Nucleus accumbens (tissue), 56 donors: ENCODE results near the gene CEP76.
A peak's percentile ranks its signal among the peaks of the same experiment; 100 is the strongest.
"Not testable (repeated sequence)": the region's sequence is repeated elsewhere in the genome, so short reads cannot be mapped to it uniquely, and the experiment has no call there.

Source experiments
- DNase-seq, 56 donors: peaks; one replicate each; lab custom pipeline; 2025; lab: John Stamatoyannopoulos, UW

CEP76 gene

GRCh38 chr18:12651651-12652050, 50.9 kb downstream of the CEP76 start:
- no peak for DNase-seq

- DNase-seq = no peak
Observed at GRCh38 chr18:12647773-12648172, 54.8 kb downstream of the CEP76 start.

- DNase-seq = peak in 12 of 56 donors; percentile 3 to 28 (median 16)
Observed at GRCh38 chr18:12645751-12646203, 56.7 kb downstream of the CEP76 start.

- no peak for DNase-seq
Observed at GRCh38 chr18:12645254-12645653, 57.3 kb downstream of the CEP76 start.

GRCh38 chr18:12643756-12644155, 58.8 kb downstream of the CEP76 start:
- DNase-seq = not testable (repeated sequence)

GRCh38 chr18:12640881-12641200, 61.7 kb downstream of the CEP76 start:
- DNase-seq = no peak

GRCh38 chr18:12639990-12640880, 62.3 kb downstream of the CEP76 start:
- DNase-seq = no peak

- DNase-seq = no peak
Observed at GRCh38 chr18:12638644-12639124, 63.8 kb downstream of the CEP76 start.

GRCh38 chr18:12637901-12638643, 64.5 kb downstream of the CEP76 start:
- no peak for DNase-seq

- DNase-seq = no peak
Observed at GRCh38 chr18:12637393-12637792, 65.1 kb downstream of the CEP76 start.

- no peak for DNase-seq
Observed at GRCh38 chr18:12631831-12632477, 70.6 kb downstream of the CEP76 start.

- no peak for DNase-seq
Observed at GRCh38 chr18:12630136-12630535, 72.4 kb downstream of the CEP76 start.

- DNase-seq = peak in 1 of 56 donors; percentile 6
Observed at GRCh38 chr18:12628706-12629702, 73.5 kb downstream of the CEP76 start.

- DNase-seq = not testable (repeated sequence)
Observed at GRCh38 chr18:12627199-12627598, 75.3 kb downstream of the CEP76 start.

- DNase-seq = no peak
Observed at GRCh38 chr18:12625241-12625640, 77.3 kb downstream of the CEP76 start.
